SIG-M5 treated with dmso at 0.1 percent for 504 hours (cell line): ENCODE results near the gene FAM20A.
"Not testable (repeated sequence)": the region's sequence is repeated elsewhere in the genome, so short reads cannot be mapped to it uniquely, and the experiment has no call there.

ENCODE experiments used
- DNase-seq: peaks from one replicate; lab custom pipeline; 2025; ENCODE audit not compliant: unreplicated experiment; lab: John Stamatoyannopoulos, UW

Gene FAM20A

GRCh38 chr17:68505951-68506350 is 95.2 kb downstream of the FAM20A start:
- DNase-seq = no peak

GRCh38 chr17:68501074-68501473 is 100.1 kb downstream of the FAM20A start:
- no peak for DNase-seq

GRCh38 chr17:68499587-68499986 is 101.6 kb downstream of the FAM20A start:
- DNase-seq = no peak

GRCh38 chr17:68498479-68499326 is 102.5 kb downstream of the FAM20A start:
- peak; percentile 57 for DNase-seq

GRCh38 chr17:68497885-68498319 is 103.3 kb downstream of the FAM20A start:
- DNase-seq = peak; percentile 93

GRCh38 chr17:68495081-68495480 is 106.1 kb downstream of the FAM20A start:
- DNase-seq = no peak

- not testable (repeated sequence) for DNase-seq
Observed at GRCh38 chr17:68492394-68493054, 108.6 kb downstream of the FAM20A start.

GRCh38 chr17:68491381-68492231 is 109.6 kb downstream of the FAM20A start:
- DNase-seq = peak; percentile 93

GRCh38 chr17:68489919-68490318 is 111.2 kb downstream of the FAM20A start:
- no peak for DNase-seq
